ENCODE results near the gene NBEA.

NBEA gene

GRCh38 chr13:35700671-35701070 is 758.6 kb downstream of the NBEA start:
- TF ChIP-seq, protein P1, sequence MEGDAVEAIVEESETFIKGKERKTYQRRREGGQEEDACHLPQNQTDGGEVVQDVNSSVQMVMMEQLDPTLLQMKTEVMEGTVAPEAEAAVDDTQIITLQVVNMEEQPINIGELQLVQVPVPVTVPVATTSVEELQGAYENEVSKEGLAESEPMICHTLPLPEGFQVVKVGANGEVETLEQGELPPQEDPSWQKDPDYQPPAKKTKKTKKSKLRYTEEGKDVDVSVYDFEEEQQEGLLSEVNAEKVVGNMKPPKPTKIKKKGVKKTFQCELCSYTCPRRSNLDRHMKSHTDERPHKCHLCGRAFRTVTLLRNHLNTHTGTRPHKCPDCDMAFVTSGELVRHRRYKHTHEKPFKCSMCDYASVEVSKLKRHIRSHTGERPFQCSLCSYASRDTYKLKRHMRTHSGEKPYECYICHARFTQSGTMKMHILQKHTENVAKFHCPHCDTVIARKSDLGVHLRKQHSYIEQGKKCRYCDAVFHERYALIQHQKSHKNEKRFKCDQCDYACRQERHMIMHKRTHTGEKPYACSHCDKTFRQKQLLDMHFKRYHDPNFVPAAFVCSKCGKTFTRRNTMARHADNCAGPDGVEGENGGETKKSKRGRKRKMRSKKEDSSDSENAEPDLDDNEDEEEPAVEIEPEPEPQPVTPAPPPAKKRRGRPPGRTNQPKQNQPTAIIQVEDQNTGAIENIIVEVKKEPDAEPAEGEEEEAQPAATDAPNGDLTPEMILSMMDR (IDR thresholded peaks at IDR 0.05; ENCODE audit: extremely low read depth, missing control alignments) = no peak
- DNase-seq (ENCODE audit: low spot score) = no peak

DNA sequence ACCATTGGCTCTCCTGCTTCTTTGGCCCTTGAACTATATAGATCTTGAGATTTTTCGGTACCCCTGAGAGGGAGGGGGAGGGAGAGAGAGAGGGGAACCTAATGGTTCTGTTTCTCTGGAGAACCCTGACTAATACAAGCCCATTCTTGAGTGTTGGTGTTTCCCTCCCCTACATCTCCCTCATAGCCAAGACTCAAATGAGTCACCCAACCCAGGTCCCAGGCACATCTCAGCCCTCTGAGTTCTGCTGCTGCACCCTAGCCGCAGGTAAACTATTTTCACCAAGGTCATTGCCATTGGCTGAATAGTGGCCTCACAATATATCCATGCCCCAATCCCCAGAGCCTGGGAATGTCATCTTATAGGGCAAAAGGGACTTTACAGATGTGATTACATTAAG is 760.2 kb downstream of the NBEA start:
- TF ChIP-seq, protein P1 (IDR thresholded peaks at IDR 0.05; ENCODE audit: extremely low read depth, missing control alignments) = no peak
- no peak for DNase-seq (ENCODE audit: low spot score)

DNA sequence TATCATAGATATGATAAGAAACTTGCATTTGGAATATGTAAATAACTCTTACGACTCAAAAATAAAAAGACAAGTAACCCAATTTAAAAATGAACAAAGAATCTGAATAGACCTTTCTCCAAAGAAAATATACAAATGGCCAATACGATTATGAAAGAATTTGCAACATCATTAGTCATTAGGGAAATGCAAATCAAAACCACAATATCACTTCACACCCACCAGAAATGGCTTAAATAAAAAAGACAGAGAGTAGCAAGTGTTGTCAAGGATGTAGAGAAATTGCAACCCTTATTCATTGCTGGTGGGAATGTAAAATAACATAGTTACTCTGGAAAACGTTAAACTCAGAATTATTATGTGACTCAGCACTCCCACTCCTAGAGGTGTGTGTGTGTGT is 761.0 kb downstream of the NBEA start:
- no peak for DNase-seq (ENCODE audit: low spot score)
- TF ChIP-seq, protein P1 (IDR thresholded peaks at IDR 0.05; ENCODE audit: extremely low read depth, missing control alignments) = no peak

DNA sequence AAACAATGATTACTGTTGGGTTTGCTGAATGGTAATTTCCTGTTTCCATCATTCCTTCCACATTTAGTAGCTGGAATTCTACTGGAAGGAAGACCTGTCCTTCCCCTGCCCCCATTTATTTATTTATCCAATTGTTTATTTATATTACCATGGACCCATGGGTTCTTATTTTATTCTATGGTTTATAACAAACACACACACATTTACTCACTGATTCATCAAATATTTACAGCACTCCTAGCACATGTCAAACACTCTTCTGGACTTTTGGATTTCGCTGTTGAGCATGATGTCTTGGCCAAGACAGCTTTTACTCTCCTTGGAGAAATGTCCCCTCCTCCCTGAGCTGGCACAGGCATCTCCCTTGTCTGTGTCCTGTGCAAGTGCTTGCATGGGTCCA is 762.3 kb downstream of the NBEA start:
- no peak for DNase-seq (ENCODE audit: low spot score)
- TF ChIP-seq, protein P1 (IDR thresholded peaks at IDR 0.05; ENCODE audit: extremely low read depth, missing control alignments) = no peak

GRCh38 chr13:35706281-35706680 is 764.2 kb downstream of the NBEA start:
- TF ChIP-seq, protein P1 (IDR thresholded peaks at IDR 0.05; ENCODE audit: extremely low read depth, missing control alignments) = no peak
- DNase-seq (ENCODE audit: low spot score) = no peak

GRCh38 chr13:35706721-35707120 is 764.7 kb downstream of the NBEA start:
- TF ChIP-seq, protein P1 (IDR thresholded peaks at IDR 0.05; ENCODE audit: extremely low read depth, missing control alignments) = no peak

DNA sequence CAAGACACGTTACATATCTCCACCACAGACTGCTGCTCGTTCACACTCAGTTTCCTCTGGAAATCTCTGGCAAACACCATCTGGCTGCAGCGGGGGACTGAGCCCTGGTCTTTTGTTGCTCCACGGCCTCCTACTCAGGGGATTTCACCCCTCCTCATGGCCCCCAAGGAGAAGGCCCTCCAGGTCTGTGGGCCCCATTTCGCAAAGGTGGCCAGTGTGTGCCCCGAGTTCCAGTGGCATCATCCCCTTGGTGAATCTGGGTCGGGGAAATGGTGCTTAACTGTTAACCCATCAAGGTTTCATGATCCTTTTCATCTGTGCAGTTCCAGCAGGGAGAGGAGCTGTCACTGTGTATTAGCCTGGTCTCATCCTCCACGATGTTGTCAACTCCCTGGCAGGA is 769.8 kb downstream of the NBEA start:
- no peak for DNase-seq (ENCODE audit: low spot score)
- TF ChIP-seq, protein P1 (IDR thresholded peaks at IDR 0.05; ENCODE audit: extremely low read depth, missing control alignments) = no peak

More at GRCh38 chr13:35706721-35707120, 764.7 kb downstream of the NBEA start:
- no peak for DNase-seq (ENCODE audit: low spot score)

Measured in GM20000 (cell line).